K562 (cell line): ENCODE results near the gene GZMM. TPM values are rescaled to one million over a fixed set of nuclear protein-coding genes. Genes with fewer than 3 reads are reported as not detected.

Experiments
- ATAC-seq: fragments of 200-7000 bp; cut with Tn5 transposase; 3 replicates; pipeline ENCODE4 v1.9.1; 2020; ENCODE audit warnings: moderate library complexity
- BruUV-seq: library from RNA; stranded (reverse); fragments of 400-500 nt; replicated peaks from 2 replicates; lab custom pipeline; 2021; lab: Mats Ljungman, UMichigan
- CTCF ChIA-PET: fragments of 300-600 bp; formaldehyde crosslinking; extraction: SDS; loops from one replicate; lab custom pipeline; 2021; ENCODE audit warnings: low intra/inter-chr PET ratio; lab: Yijun Ruan, JAX
- POLR2A ChIA-PET: fragments of 300-600, 350-650 bp; sonication (Branson Sonifier 250); formaldehyde crosslinking; extraction: SDS; loops from one replicate; lab custom pipeline; 2021; ENCODE audit warnings: antibody characterized with exemption, inconsistent platforms; lab: Yijun Ruan, JAX
- DNase-seq, 4 experiments: peaks; one replicate each; pipeline versions ENCODE4 v3.0.0 to v3.0.0-alpha.2; 2011 to 2018; ENCODE audit warnings: low spot score in 3 of 4, mixed read lengths in 3 of 4; ENCODE audit errors: extremely low read depth in 1 of 4
- FAIRE-seq: peaks from 2 replicates; lab custom pipeline; 2011; peaks lifted over from hg19 to GRCh38; lab: Jason Lieb, UNC
- H2AFZ ChIP-seq: 2 replicates; pipeline ENCODE4 v1.6.0; 2011; ENCODE audit warnings: low read depth, low read length, control low read depth, inconsistent platforms
- H3K27ac ChIP-seq: fragments of 200-600 bp; 3 replicates; pipeline ENCODE4 v1.8.0; 2011; ENCODE audit warnings: low read depth, mild to moderate bottlenecking, control low read depth, inconsistent platforms, low read length, moderate library complexity, mixed read lengths; ENCODE audit errors: extremely low read depth
- H3K27me3 ChIP-seq, 2 experiments: fragments of 300-600 bp in 1 of 2; 2 replicates in 1 of 2; 3 replicates in 1 of 2; pipeline versions ENCODE4 v1.6.0 to v1.8.0; 2011; ENCODE audit warnings: inconsistent platforms in 2 of 2, low read length in 2 of 2, mild to moderate bottlenecking in 1 of 2, mixed read lengths in 1 of 2, moderate library complexity in 1 of 2; ENCODE audit not compliant: control insufficient read depth in 2 of 2, insufficient read depth in 2 of 2
- H3K36me3 ChIP-seq: fragments of 300-600 bp; 3 replicates; pipeline ENCODE4 v1.8.0; 2011; ENCODE audit warnings: mild to moderate bottlenecking, low read length, inconsistent platforms; ENCODE audit not compliant: control insufficient read depth, insufficient read depth
- H3K4me1 ChIP-seq, 2 experiments: fragments of 200-600 bp in 1 of 2; replicated peaks in 1 of 2; 2 replicates in 1 of 2; 3 replicates in 1 of 2; pipeline versions ENCODE4 v1.5.1 to v1.8.0; 2011; ENCODE audit warnings: inconsistent platforms in 2 of 2, low read length in 2 of 2, mild to moderate bottlenecking in 1 of 2, mixed read lengths in 1 of 2, moderate library complexity in 1 of 2; ENCODE audit not compliant: control insufficient read depth in 2 of 2, insufficient read depth in 2 of 2
- H3K4me2 ChIP-seq: 2 replicates; pipeline ENCODE4 v1.6.1; 2011; ENCODE audit warnings: low read length, control low read depth, inconsistent platforms, mixed read lengths; ENCODE audit not compliant: insufficient read depth
- H3K4me3 ChIP-seq: fragments of 200-600 bp; sonication (generic), shearing (Covaris generic); 2 replicates; pipeline ENCODE4 v1.5.1; 2016; ENCODE audit warnings: control low read depth, inconsistent platforms
- H3K79me2 ChIP-seq: fragments of 200-600 bp; 3 replicates; pipeline ENCODE4 v1.8.0; 2011; ENCODE audit warnings: low read length, inconsistent platforms; ENCODE audit not compliant: control insufficient read depth, insufficient read depth
- H3K9ac ChIP-seq, 2 experiments: 2 replicates each; pipeline versions ENCODE4 v1.6.0 to v1.6.1; 2011; ENCODE audit warnings: low read depth in 2 of 2, low read length in 2 of 2, control low read depth in 1 of 2, inconsistent platforms in 1 of 2, mild to moderate bottlenecking in 1 of 2, mixed read lengths in 1 of 2; ENCODE audit not compliant: insufficient read depth in 1 of 2
- H3K9me1 ChIP-seq: one replicate; pipeline ENCODE4 v1.6.0; 2011; ENCODE audit warnings: inconsistent platforms, mild to moderate bottlenecking, low read length, moderate library complexity; ENCODE audit not compliant: control insufficient read depth, insufficient read depth
- H3K9me3 ChIP-seq: replicated peaks from 2 replicates; pipeline ENCODE4 v1.5.1; 2011; ENCODE audit warnings: low read depth, low read length, inconsistent platforms; ENCODE audit not compliant: control insufficient read depth, insufficient read depth
- H4K20me1 ChIP-seq: replicated peaks from 2 replicates; pipeline ENCODE4 v1.6.1; 2011; ENCODE audit warnings: low read length, inconsistent platforms, mixed read lengths; ENCODE audit not compliant: control insufficient read depth, insufficient read depth
- RNF219 ChIP-seq: fragments of 250-450 bp; sonication (Bioruptor Pico); IDR thresholded peaks from 2 replicates; pipeline ENCODE4 v1.5.0; 2022; ENCODE audit warnings: mild to moderate bottlenecking
- WGBS: fragments of 100-300 bp; shearing (Covaris generic); methylation state at CpG from one replicate; pipeline ENCODE4 v1.1.6; 2016; ENCODE audit warnings: low coverage, mixed read lengths; ENCODE audit not compliant: insufficient coverage; ENCODE audit errors: missing lambda C conversion rate; 5-methylcytosine and 5-hydroxymethylcytosine counted together
- in situ Hi-C: fragments of 300-500 bp; cut with MboI; formaldehyde crosslinking; loops from 4 replicates; pipeline ENCODE4 v1.15.0; 2018; ENCODE audit warnings: inconsistent platforms, mixed read lengths
- intact Hi-C: fragments of 100-400 bp; cut with micrococcal nuclease; formaldehyde crosslinking; loops from 2 replicates; pipeline ENCODE4 v1.14.2; 2022
- polyA plus RNA-seq, 8 experiments: library from polyadenylated mRNA; depleted of rRNA in 4 of 8; stranded (reverse) in 5 of 8; unstranded in 3 of 8; fragments of >200 nt; fragmentation: Nextera tagmentation in 2 of 8; fragmentation: Illumina TruSeq in 1 of 8; extraction: Ambion mirVana in 2 of 8; extraction: Trizol in 1 of 8; gene quantifications; 2 replicates each; pipeline versions ENCODE4 v1.2.1 to v1.2.3, GENCODE V29; 2011 to 2014; ENCODE audit warnings: inconsistent platforms in 1 of 8, missing spikeins in 1 of 8
- total RNA-seq, 7 experiments: library from RNA; depleted of rRNA in 6 of 7; stranded (reverse); fragments of >200 nt in 6 of 7; fragmentation: Illumina TruSeq in 2 of 7; extraction: Trizol in 2 of 7; gene quantifications; 2 replicates each; pipeline versions ENCODE4 v1.2.1 to v1.2.3, GENCODE V29; 2011 to 2021; ENCODE audit warnings: low replicate concordance in 1 of 7

Gene GZMM
- total and polyA plus RNA-seq, 9 of the 15 experiments (the other 6 are each of a cell fraction or from before 2014, with no cell fraction given): 0.08 to 2.6 (median 0.70) TPM; not detected in 2

- no peaks in the 10 kb centered on the region for H3K9me3 ChIP-seq
- H3K27me3 ChIP-seq: no peaks in the 10 kb centered on the region
- intact Hi-C loops (loop anchor here (10.0 kb wide), 1 partner anchor 48 kb away; the partner anchor contains the start of gene HCN2), in situ Hi-C loops (no loop called here)
- H3K9me1 ChIP-seq: peaks cover 6% of the 10 kb centered on the region
- peak in 1 of 4 experiments; percentile 9 for DNase-seq
- H2AFZ ChIP-seq: no peak overlapping the region
- peaks cover 9 to 73% of the 10 kb centered on the region in 2 experiments; a peak in 4 of 5 replicates for H3K4me1 ChIP-seq
- H3K4me2 ChIP-seq: no peak overlapping the region
- no peak overlapping the region for H3K9ac ChIP-seq
- peaks cover 74% of the 10 kb centered on the region; the same call in 2 of the 3 replicates for H3K36me3 ChIP-seq
- ChIA-PET CTCF (no interaction called here), POLR2A (interaction anchor here (0.6 kb wide), 1 partner anchor 26 kb away, joined by 3 read pairs; no protein-coding TSS in a partner anchor)
- no peak for TF ChIP-seq RNF219 (CRISPR knock-in tag)
- ATAC-seq: no peak
- FAIRE-seq: no peak
- peaks cover 16% of the 10 kb centered on the region for H4K20me1 ChIP-seq
- H3K4me3 ChIP-seq: no peak overlapping the region
- BruUV-seq: no TSS peak
- no peak overlapping the region for H3K27ac ChIP-seq
- WGBS: 99% methylated on average over 10 of the region's 26 CpGs
- peaks cover 46% of the 10 kb centered on the region for H3K79me2 ChIP-seq
Observed at GRCh38 chr19:536881-537404, 6.9 kb upstream of the GZMM start.
